ENCODE results near the gene INPP5B. TPM values are rescaled to one million over a fixed set of nuclear protein-coding genes. Genes with fewer than 3 reads are reported as not detected.

Gene INPP5B
- total RNA-seq, result 10 to 100 TPM; 30.3 to 40.8 TPM
- polyA plus RNA-seq, result 10 to 100 TPM in 1 of 2 donors, 1 to 10 TPM in 1; 9.2 to 24.1 TPM
- long read RNA-seq, donor 1, partial matches to known transcripts, result 0 of 4 reads
- long read RNA-seq, donor 1, other reads (novel, unspliced or antisense), result 0 of 4 reads
- long read RNA-seq, donor 2, result 0 reads
- long read RNA-seq, donor 3, result 0 reads
- long read RNA-seq, donor 4, result 0 reads
- long read RNA-seq, donor 5, partial matches to known transcripts, result 0 of 2 reads
- long read RNA-seq, donor 5, other reads (novel, unspliced or antisense), result 0 of 2 reads

DNA sequence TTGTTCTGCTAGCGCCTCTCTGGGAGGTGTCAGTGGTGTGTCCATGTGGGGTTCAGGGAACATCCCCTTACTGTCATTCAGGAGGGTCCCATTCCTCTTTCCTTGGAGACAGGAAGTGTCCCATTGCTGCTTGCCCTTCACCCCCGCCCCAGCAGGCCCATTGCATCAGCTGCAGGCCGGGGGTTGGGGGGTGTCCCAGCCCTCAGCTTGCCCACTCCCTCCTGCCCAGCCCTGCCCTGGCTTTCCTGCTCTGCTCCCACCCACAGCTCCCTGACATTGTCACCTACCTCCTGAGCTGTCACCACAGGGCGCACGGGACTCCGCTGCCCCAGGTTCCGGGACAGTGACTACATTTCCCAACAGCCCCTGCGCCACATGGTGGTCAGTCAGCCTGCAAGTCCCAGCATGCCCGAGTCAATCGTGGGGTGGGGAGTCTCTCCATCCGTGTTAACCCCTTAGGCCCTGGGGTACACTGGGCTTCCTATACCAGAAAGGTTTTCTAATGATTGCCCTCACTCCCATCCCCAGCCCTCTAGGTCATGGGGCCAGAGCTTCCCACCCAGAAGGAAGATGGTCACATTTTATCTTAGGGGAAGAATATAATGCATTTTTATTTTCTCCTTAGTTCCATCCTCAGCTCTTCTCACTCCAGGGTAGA, at the start of gene INPP5B:
INPP5B (minus strand) TSS at position 351 of the 658 bp plus-strand sequence. CDS start 745 bp downstream, outside the sequence.
- Histone ChIP-seq H3K4me1 (ENCODE audit: control insufficient read depth in 5 of 5, insufficient read depth in 5 of 5, low read length in 5 of 5) (peaks cover 0 to 18% (median 9%) of the 10 kb centered on the region in 5 donors), H3K36me3 (ENCODE audit: control insufficient read depth in 4 of 4, insufficient read depth in 4 of 4, low read length in 4 of 4) (peaks cover 0 to 9% (median 5%) of the 10 kb centered on the region in 4 donors), H3K27ac (ENCODE audit: low read depth in 1 of 2, low read length in 1 of 2) (peak within 1 kb of the TSS; percentile 83 to 85), H3K9me3 (ENCODE audit: control insufficient read depth in 4 of 4, insufficient read depth in 3 of 4, low read length in 3 of 4) (no peaks in the 10 kb centered on the region), H3K27me3 (ENCODE audit: control insufficient read depth in 3 of 3, insufficient read depth in 3 of 3, low read length in 2 of 3) (no peaks in the 10 kb centered on the region), H3K4me3 (peak within 1 kb of the TSS; percentile 63), H3K9ac (ENCODE audit: insufficient read depth in 1 of 2, low read length in 2 of 2) (peak within 1 kb of the TSS; percentile 73 to 96)
- TF ChIP-seq, protein P1, sequence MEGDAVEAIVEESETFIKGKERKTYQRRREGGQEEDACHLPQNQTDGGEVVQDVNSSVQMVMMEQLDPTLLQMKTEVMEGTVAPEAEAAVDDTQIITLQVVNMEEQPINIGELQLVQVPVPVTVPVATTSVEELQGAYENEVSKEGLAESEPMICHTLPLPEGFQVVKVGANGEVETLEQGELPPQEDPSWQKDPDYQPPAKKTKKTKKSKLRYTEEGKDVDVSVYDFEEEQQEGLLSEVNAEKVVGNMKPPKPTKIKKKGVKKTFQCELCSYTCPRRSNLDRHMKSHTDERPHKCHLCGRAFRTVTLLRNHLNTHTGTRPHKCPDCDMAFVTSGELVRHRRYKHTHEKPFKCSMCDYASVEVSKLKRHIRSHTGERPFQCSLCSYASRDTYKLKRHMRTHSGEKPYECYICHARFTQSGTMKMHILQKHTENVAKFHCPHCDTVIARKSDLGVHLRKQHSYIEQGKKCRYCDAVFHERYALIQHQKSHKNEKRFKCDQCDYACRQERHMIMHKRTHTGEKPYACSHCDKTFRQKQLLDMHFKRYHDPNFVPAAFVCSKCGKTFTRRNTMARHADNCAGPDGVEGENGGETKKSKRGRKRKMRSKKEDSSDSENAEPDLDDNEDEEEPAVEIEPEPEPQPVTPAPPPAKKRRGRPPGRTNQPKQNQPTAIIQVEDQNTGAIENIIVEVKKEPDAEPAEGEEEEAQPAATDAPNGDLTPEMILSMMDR (IDR thresholded peaks at IDR 0.05; ENCODE audit: control extremely low read depth, extremely low read depth), result peak; percentile 14
- DNase-seq (peak; percentile 87 to 91 (median 90)), ATAC-seq (ENCODE audit: insufficient read depth, low FRiP score) (peak; percentile 88)
- 2 to 8% methylated on average over 11 of the region's 11 CpGs for WGBS, 2 donors

DNA sequence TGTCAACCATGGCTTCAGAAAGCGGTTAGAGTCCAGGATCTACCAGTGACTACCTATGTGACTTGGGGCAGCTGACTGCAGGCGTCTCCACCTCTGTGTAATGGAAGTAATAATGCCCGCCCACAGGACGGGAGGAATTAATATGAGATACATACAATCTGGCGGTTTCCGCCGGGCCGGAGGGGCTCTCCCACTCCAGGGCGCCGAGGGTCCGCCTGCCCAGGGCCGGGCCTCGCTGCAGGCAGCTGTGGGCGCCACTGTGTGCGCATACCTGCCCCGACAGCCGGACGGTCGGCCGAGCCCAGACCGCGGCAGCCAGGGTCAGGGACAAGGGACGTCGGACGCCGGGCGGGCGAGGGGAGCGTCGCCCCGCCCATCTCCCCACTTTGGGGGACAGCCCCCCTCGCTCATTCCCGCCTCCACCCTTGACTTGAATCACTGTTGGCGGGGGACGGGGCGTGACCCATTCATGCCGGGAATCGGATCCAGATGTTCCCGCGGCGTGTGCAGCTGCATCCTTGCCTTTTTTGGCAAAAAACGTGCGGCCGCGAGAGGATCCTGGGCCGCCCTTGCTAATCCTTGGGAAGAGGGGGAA, 49.0 kb upstream of the INPP5B start:
- Histone ChIP-seq H3K4me3 (peak overlapping the region; percentile 25), H3K4me1 (ENCODE audit: control insufficient read depth in 5 of 5, insufficient read depth in 5 of 5, low read length in 5 of 5) (peaks cover 0 to 46% (median 27%) of the 10 kb centered on the region in 5 donors), H3K27ac (ENCODE audit: low read depth in 1 of 2, low read length in 1 of 2) (peak overlapping the region; percentile 58 to 86), H3K9ac (ENCODE audit: insufficient read depth in 1 of 2, low read length in 2 of 2) (no peak overlapping the region), H3K9me3 (ENCODE audit: control insufficient read depth in 4 of 4, insufficient read depth in 3 of 4, low read length in 3 of 4) (peaks cover 0 to 2% (median 0%) of the 10 kb centered on the region in 4 donors), H3K27me3 (ENCODE audit: control insufficient read depth in 3 of 3, insufficient read depth in 3 of 3, low read length in 2 of 3) (no peaks in the 10 kb centered on the region), H3K36me3 (ENCODE audit: control insufficient read depth in 4 of 4, insufficient read depth in 4 of 4, low read length in 4 of 4) (peaks cover 0 to 10% (median 8%) of the 10 kb centered on the region in 4 donors)
- WGBS, 2 donors, result 13 to 19% methylated on average over 36 to 46 of the region's 46 CpGs
- ATAC-seq (ENCODE audit: insufficient read depth, low FRiP score), result peak; percentile 79
- DNase-seq, result peak; percentile 93 to 97 (median 94)
- TF ChIP-seq, protein P1 (IDR thresholded peaks at IDR 0.05; ENCODE audit: control extremely low read depth, extremely low read depth), result no peak

DNA sequence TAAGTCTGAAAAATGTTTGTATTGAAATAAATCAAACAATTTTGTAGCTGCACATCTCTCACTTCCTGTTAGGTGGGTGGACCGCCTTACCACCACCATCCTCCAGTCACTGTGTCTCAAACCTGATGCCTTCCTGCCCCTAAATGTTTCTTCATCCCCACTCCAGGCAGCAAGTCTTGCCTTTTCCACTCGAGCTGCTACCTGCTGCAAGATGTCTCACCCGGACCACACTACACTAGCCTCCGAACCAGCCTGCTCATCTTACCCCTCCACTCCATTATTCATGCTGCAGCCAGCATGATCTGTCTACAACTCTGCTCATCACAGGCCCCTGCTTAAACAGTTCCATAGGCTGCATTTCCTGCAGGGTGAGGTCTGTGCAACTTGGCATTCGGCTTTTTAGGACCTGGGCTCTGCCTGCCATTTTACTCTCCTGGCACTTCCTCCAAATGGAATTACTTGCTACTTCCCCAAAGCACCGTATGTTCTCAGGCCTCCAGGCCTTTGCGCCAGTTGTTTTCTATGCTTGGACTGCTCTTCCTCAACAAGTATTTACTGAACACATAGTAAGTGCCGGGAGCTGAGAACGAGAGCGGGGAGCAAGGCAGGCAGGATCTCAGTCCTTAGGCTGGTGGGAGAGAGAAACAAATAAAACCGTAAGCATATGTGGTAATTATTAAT, 48.2 kb upstream of the INPP5B start:
- no peak for ATAC-seq (ENCODE audit: insufficient read depth, low FRiP score)
- peaks cover 0 to 10% (median 8%) of the 10 kb centered on the region in 4 donors for H3K36me3 ChIP-seq (ENCODE audit: control insufficient read depth in 4 of 4, insufficient read depth in 4 of 4, low read length in 4 of 4)
- no peak overlapping the region for H3K9ac ChIP-seq (ENCODE audit: insufficient read depth in 1 of 2, low read length in 2 of 2)
- TF ChIP-seq, protein P1 (IDR thresholded peaks at IDR 0.05; ENCODE audit: control extremely low read depth, extremely low read depth), result no peak
- peak overlapping the region; percentile 3 to 89 for H3K27ac ChIP-seq (ENCODE audit: low read depth in 1 of 2, low read length in 1 of 2)
- WGBS, 2 donors, result 38 to 42% methylated on average over 11 of the region's 11 CpGs
- peak in 1 of 3 donors; percentile 33 for DNase-seq
- H3K4me1 ChIP-seq (ENCODE audit: control insufficient read depth in 5 of 5, insufficient read depth in 5 of 5, low read length in 5 of 5), result peaks cover 0 to 40% (median 18%) of the 10 kb centered on the region in 5 donors
- no peaks in the 10 kb centered on the region for H3K27me3 ChIP-seq (ENCODE audit: control insufficient read depth in 3 of 3, insufficient read depth in 3 of 3, low read length in 2 of 3)
- H3K9me3 ChIP-seq (ENCODE audit: control insufficient read depth in 4 of 4, insufficient read depth in 3 of 4, low read length in 3 of 4), result peaks cover 0 to 2% (median 0%) of the 10 kb centered on the region in 4 donors
- no peak overlapping the region for H3K4me3 ChIP-seq

All from lung (tissue), 16 donors.